Left lung (tissue), 10 donors: Measurements from ENCODE around the gene AKT3. TPM values are rescaled to one million over a fixed set of nuclear protein-coding genes. Genes with fewer than 3 reads are reported as not detected.

Experiments used
- ATAC-seq: fragments of 200-7000 bp; cut with Tn5 transposase; one replicate; pipeline ENCODE4 v1.9.1; 2020; ENCODE audit warnings: moderate library complexity
- DNase-seq, 4 donors: peaks; one replicate each; pipeline ENCODE4 v3.0.0-alpha.2; 2013 to 2020
- H3K27ac ChIP-seq, 2 donors: fragments of 200-600 bp; sonication (generic) in 1 of 2; one replicate each; pipeline versions ENCODE4 v1.5.0 to v1.8.0; 2020 to 2021
- H3K27me3 ChIP-seq, 2 donors: fragments of 200-600 bp; sonication (generic) in 1 of 2; one replicate each; pipeline versions ENCODE4 v1.5.0 to v1.8.0; 2020 to 2021
- H3K36me3 ChIP-seq, 2 donors: fragments of 200-600 bp; sonication (generic) in 1 of 2; one replicate each; pipeline versions ENCODE4 v1.5.0 to v1.8.0; 2020 to 2021
- H3K4me1 ChIP-seq, 2 donors: fragments of 200-600 bp; one replicate each; pipeline ENCODE4 v1.8.0; 2021
- H3K4me3 ChIP-seq, 2 donors: fragments of 200-600 bp; sonication (generic) in 1 of 2; one replicate each; pipeline versions ENCODE4 v1.5.0 to v1.8.0; 2020 to 2021; ENCODE audit warnings: mild to moderate bottlenecking in 1 of 2
- H3K9me3 ChIP-seq, 2 donors: fragments of 200-600 bp; sonication (generic) in 1 of 2; one replicate each; pipeline versions ENCODE4 v1.5.0 to v1.8.0; 2020 to 2021
- CTCF ChIP-seq, 2 donors: fragments of 200-600 bp; sonication (generic) in 1 of 2; IDR thresholded peaks; one replicate each; pipeline versions ENCODE4 v1.5.0 to v1.8.0; 2021; ENCODE audit warnings: antibody characterized with exemption in 2 of 2
- intact Hi-C, 2 donors: fragments of 100-400 bp; cut with DNase I; formaldehyde crosslinking; loops; one replicate each; pipeline versions ENCODE4 v1.11.2 to v1.14.2; 2022
- polyA plus RNA-seq, 6 donors: library from polyadenylated mRNA; unstranded; fragments of 120-200 nt; gene quantifications; one replicate each; pipeline ENCODE4 v1.2.1, GENCODE V29; 2013; ENCODE audit not compliant: insufficient read length in 6 of 6
- total RNA-seq, 2 donors: library from RNA; stranded (reverse); fragmentation: NEBNext Ultra II Directional; extraction: Animal tissue kit (Norgen Biotek cat#: 25700); gene quantifications; one replicate each; pipeline ENCODE4 v1.2.1, GENCODE V29; 2021
- donor health status: DM: no; HTN: yes; CAD: no.
- donor health status: DM: no; HTN: no; CAD: no.

Gene AKT3
- total and polyA plus RNA-seq, 8 donors, result 24.1 to 44.9 (median 29.4) TPM

DNA sequence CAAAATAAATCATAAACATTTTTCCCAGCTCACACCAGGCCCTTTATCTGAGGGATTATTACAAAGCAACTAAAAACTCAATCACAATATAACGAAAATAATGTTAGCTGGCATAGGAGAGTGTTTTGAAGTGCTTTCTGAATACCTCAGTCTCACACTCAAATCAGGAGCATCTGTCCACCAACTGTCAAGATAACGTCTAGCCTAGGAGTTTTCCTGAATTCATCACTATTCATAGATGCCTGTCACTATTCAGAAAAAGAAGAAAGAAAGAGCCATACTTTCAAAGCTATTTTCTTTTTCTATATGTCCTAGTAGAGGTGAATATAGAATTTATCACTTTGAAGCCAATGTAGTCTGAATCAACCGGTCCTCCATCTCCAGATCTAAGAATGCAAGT lies 127.0 kb downstream of the AKT3 start:
- Histone ChIP-seq H3K27ac (no peak overlapping the region), H3K4me3 (no peak overlapping the region), H3K4me1 (peaks cover 0 to 12% of the 10 kb centered on the region in 2 donors), H3K36me3 (no peaks in the 10 kb centered on the region), H3K27me3 (no peaks in the 10 kb centered on the region), H3K9me3 (no peaks in the 10 kb centered on the region)
- intact Hi-C loops, result no loop called here
- no peak for ATAC-seq
- no peak for TF ChIP-seq CTCF (IDR thresholded peaks at IDR 0.05)
- DNase-seq, result no peak

- Histone ChIP-seq H3K9me3 (no peaks in the 10 kb centered on the region), H3K36me3 (no peaks in the 10 kb centered on the region), H3K27me3 (no peaks in the 10 kb centered on the region), H3K4me1 (peaks cover 0 to 4% of the 10 kb centered on the region in 2 donors), H3K27ac (no peak overlapping the region), H3K4me3 (no peak overlapping the region)
- intact Hi-C loops, result no loop called here
- no peak for ATAC-seq
- no peak for DNase-seq
- no peak for TF ChIP-seq CTCF (IDR thresholded peaks at IDR 0.05)
Measured at GRCh38 chr1:243719476-243719875, 130.6 kb downstream of the AKT3 start.

GRCh38 chr1:243718893-243719292 lies 131.2 kb downstream of the AKT3 start:
- Histone ChIP-seq H3K36me3 (no peaks in the 10 kb centered on the region), H3K27me3 (no peaks in the 10 kb centered on the region), H3K4me1 (peaks cover 0 to 4% of the 10 kb centered on the region in 2 donors), H3K27ac (no peak overlapping the region), H3K4me3 (no peak overlapping the region), H3K9me3 (no peaks in the 10 kb centered on the region)
- no peak for TF ChIP-seq CTCF (IDR thresholded peaks at IDR 0.05)
- intact Hi-C loops, result no loop called here
- DNase-seq, result no peak
- ATAC-seq, result no peak

- Histone ChIP-seq H3K9me3 (no peaks in the 10 kb centered on the region), H3K4me3 (no peak overlapping the region), H3K27ac (no peak overlapping the region), H3K27me3 (no peaks in the 10 kb centered on the region), H3K4me1 (peaks cover 0 to 5% of the 10 kb centered on the region in 2 donors), H3K36me3 (no peaks in the 10 kb centered on the region)
- intact Hi-C loops, result no loop called here
- DNase-seq, result no peak
- no peak for TF ChIP-seq CTCF (IDR thresholded peaks at IDR 0.05)
- no peak for ATAC-seq
Measured at GRCh38 chr1:243718022-243718421, 132.0 kb downstream of the AKT3 start.

DNA sequence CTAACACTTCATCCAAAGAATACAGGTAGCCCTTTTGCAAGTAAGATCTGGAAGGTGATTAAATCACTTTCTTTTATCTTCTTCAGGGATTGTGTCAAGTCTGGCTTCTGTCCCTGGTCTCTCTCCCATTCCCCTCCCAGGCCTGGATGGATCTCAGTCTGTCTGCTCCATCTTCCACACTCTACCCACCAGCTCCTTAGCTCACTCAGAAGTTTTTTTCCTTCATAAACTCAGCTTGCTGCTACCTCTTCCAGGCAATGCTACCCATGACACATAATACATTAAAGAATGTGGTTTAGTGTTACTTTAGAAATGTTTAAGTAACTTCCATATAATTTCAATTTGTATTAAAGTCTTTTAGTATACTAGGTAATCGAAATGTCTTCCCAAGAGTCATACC lies 133.1 kb downstream of the AKT3 start:
- ATAC-seq (no peak), DNase-seq (no peak)
- Histone ChIP-seq H3K36me3 (no peaks in the 10 kb centered on the region), H3K4me3 (no peak overlapping the region), H3K9me3 (no peaks in the 10 kb centered on the region), H3K27ac (no peak overlapping the region), H3K27me3 (no peaks in the 10 kb centered on the region), H3K4me1 (peaks cover 0 to 9% of the 10 kb centered on the region in 2 donors)
- no peak for TF ChIP-seq CTCF (IDR thresholded peaks at IDR 0.05)
- intact Hi-C loops, result no loop called here
